ENCODE data around the gene GALNT13. TPM values are rescaled to one million over a fixed set of nuclear protein-coding genes. Genes with fewer than 3 reads are reported as not detected.

GALNT13 gene
- total RNA-seq, 1 donor: 0.36 TPM

GRCh38 chr2:154291927-154292326, 420.2 kb downstream of the GALNT13 start:
- no peak for TF ChIP-seq CTCF (IDR thresholded peaks at IDR 0.05; ENCODE audit: extremely low read depth, low read depth, low read length)
- Histone ChIP-seq H2AFZ (ENCODE audit: low read length) (no peak overlapping the region), H3K9me3 (ENCODE audit: low read depth, low read length) (no peaks in the 10 kb centered on the region), H3K27ac (ENCODE audit: low read depth, low read length) (no peak overlapping the region), H3K4me2 (ENCODE audit: insufficient read depth, low read length) (no peak overlapping the region), H3K4me1 (ENCODE audit: insufficient read depth, low read length) (no peaks in the 10 kb centered on the region), H3K4me3 (ENCODE audit: insufficient read depth, low read length) (no peak overlapping the region), H4K20me1 (ENCODE audit: insufficient read depth, low read length) (no peaks in the 10 kb centered on the region), H3K27me3 (ENCODE audit: insufficient read depth, low read length) (no peaks in the 10 kb centered on the region), H3K79me2 (ENCODE audit: insufficient read depth, low read length) (no peaks in the 10 kb centered on the region), H3K36me3 (ENCODE audit: insufficient read depth, low read length) (no peaks in the 10 kb centered on the region)
- DNase-seq (ENCODE audit: insufficient read length, low spot score, missing footprints): no peak

DNA sequence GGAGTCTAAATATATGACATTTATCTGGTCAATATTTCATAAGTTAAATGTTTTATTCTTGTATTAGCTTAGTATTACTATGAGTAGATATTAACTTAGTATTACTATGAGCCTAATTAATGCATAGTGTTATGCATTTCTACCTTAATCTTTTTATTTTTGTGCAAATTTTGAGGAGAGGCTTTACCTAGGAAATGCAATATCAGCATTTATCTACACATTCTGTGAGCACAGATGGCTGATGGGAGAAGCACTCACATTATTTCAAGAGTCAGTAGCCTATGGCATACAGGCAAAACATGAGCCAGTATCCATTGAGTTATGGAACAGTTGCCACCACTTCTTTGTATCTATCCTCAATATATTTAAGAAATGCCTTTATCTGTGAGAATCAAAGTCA, 422.1 kb downstream of the GALNT13 start:
- Histone ChIP-seq H3K9me3 (ENCODE audit: low read depth, low read length) (no peaks in the 10 kb centered on the region), H2AFZ (ENCODE audit: low read length) (no peak overlapping the region), H3K4me1 (ENCODE audit: insufficient read depth, low read length) (no peaks in the 10 kb centered on the region), H3K36me3 (ENCODE audit: insufficient read depth, low read length) (no peaks in the 10 kb centered on the region), H4K20me1 (ENCODE audit: insufficient read depth, low read length) (no peaks in the 10 kb centered on the region), H3K4me3 (ENCODE audit: insufficient read depth, low read length) (no peak overlapping the region), H3K79me2 (ENCODE audit: insufficient read depth, low read length) (no peaks in the 10 kb centered on the region), H3K27me3 (ENCODE audit: insufficient read depth, low read length) (no peaks in the 10 kb centered on the region), H3K4me2 (ENCODE audit: insufficient read depth, low read length) (no peak overlapping the region), H3K27ac (ENCODE audit: low read depth, low read length) (no peak overlapping the region)
- DNase-seq (ENCODE audit: insufficient read length, low spot score, missing footprints): no peak
- no peak for TF ChIP-seq CTCF (IDR thresholded peaks at IDR 0.05; ENCODE audit: extremely low read depth, low read depth, low read length)

DNA sequence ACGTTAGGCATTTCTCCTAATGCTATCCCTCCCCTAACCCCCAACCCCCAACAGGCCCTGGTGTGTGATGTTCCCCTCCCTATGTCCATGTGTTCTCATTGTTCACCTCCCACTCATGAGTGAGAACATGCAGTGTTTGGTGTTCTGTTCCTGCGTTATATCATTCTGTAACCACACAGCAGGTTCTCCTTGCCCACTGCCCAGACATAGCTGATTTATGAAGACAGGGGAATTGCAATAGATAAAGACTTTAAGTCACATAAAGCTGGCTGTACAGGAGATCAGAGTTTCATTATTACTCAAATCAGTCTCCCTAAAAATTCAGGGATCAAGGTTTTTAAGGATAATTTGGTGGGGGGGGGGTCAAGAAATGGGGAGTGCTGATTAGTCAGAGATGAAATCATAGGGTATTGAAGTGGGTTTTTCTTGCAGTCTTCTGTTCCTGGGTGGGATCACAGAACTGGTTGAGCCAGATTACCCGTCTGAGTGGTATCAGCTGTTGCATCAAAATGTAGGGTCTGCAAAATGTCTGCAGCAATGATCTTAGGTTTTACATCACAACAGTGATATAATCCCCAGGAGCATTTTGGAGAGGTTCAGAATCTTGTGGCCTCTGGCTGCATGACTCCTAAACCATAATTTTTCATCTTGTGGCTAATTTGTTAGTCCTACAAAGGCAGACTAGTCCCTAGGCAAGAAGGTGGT, 434.7 kb downstream of the GALNT13 start:
- H4K20me1 ChIP-seq (ENCODE audit: insufficient read depth, low read length): no peaks in the 10 kb centered on the region
- no peak overlapping the region for H3K27ac ChIP-seq (ENCODE audit: low read depth, low read length)
- no peak overlapping the region for H3K4me2 ChIP-seq (ENCODE audit: insufficient read depth, low read length)
- no peaks in the 10 kb centered on the region for H3K4me1 ChIP-seq (ENCODE audit: insufficient read depth, low read length)
- H3K27me3 ChIP-seq (ENCODE audit: insufficient read depth, low read length): no peaks in the 10 kb centered on the region
- H2AFZ ChIP-seq (ENCODE audit: low read length): no peak overlapping the region
- H3K36me3 ChIP-seq (ENCODE audit: insufficient read depth, low read length): no peaks in the 10 kb centered on the region
- no peak overlapping the region for H3K4me3 ChIP-seq (ENCODE audit: insufficient read depth, low read length)
- no peak for DNase-seq (ENCODE audit: insufficient read length, low spot score, missing footprints)
- TF ChIP-seq CTCF (IDR thresholded peaks at IDR 0.05; ENCODE audit: extremely low read depth, low read depth, low read length): no peak
- H3K9me3 ChIP-seq (ENCODE audit: low read depth, low read length): peaks cover 2% of the 10 kb centered on the region
- H3K79me2 ChIP-seq (ENCODE audit: insufficient read depth, low read length): no peaks in the 10 kb centered on the region

DNA sequence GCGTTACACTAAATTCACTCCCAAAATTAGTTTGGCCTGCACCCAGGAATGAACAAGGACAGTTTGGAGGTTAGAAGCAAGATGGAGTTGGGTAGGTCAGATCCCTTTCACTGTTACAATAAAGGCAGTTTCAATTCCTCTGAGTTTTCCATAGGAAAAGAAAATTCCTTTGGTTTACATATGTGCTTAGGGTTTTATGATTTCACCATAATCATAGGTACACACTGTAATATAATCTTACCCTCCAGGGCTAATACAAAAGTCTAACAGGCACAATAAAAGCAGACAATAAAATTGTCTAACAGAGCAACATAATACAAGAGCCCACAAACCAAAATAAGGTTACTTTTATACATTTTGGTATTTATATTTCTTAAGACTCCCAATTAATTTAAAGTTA, 435.3 kb downstream of the GALNT13 start:
- Histone ChIP-seq H3K36me3 (ENCODE audit: insufficient read depth, low read length) (no peaks in the 10 kb centered on the region), H3K79me2 (ENCODE audit: insufficient read depth, low read length) (no peaks in the 10 kb centered on the region), H3K4me1 (ENCODE audit: insufficient read depth, low read length) (no peaks in the 10 kb centered on the region), H3K27ac (ENCODE audit: low read depth, low read length) (no peak overlapping the region), H4K20me1 (ENCODE audit: insufficient read depth, low read length) (no peaks in the 10 kb centered on the region), H3K27me3 (ENCODE audit: insufficient read depth, low read length) (no peaks in the 10 kb centered on the region), H3K9me3 (ENCODE audit: low read depth, low read length) (peaks cover 2% of the 10 kb centered on the region), H2AFZ (ENCODE audit: low read length) (no peak overlapping the region), H3K4me2 (ENCODE audit: insufficient read depth, low read length) (no peak overlapping the region), H3K4me3 (ENCODE audit: insufficient read depth, low read length) (no peak overlapping the region)
- TF ChIP-seq CTCF (IDR thresholded peaks at IDR 0.05; ENCODE audit: extremely low read depth, low read depth, low read length): no peak
- no peak for DNase-seq (ENCODE audit: insufficient read length, low spot score, missing footprints)
